ENCODE results near the gene CD96.
"Not testable (repeated sequence)": the region's sequence is repeated elsewhere in the genome, so short reads cannot be mapped to it uniquely, and the experiment has no call there.

Gene CD96

DNA sequence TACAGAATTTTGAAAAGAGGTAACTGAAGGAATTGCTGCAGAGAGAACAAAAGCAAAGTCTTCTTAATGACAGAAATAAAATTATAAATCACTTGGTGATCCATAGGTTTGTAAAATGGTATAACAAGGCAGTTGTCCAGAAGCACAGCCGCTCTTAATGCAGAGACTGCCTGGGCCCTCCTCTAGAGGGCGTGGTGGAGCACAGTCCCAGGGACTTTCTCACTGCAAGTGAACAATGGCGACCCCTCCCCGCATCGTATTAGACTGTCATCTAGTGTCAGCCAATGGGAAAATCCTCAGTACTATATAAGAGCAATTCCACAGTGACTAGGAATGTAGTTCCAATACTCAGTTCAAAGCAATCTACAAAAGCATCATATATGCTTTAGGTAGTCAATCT lies 79.5 kb downstream of the CD96 start:
- no peak for DNase-seq (ENCODE audit: low spot score)

GRCh38 chr3:111627092-111627491 lies 85.1 kb downstream of the CD96 start:
- no peak for DNase-seq (ENCODE audit: low spot score)

DNA sequence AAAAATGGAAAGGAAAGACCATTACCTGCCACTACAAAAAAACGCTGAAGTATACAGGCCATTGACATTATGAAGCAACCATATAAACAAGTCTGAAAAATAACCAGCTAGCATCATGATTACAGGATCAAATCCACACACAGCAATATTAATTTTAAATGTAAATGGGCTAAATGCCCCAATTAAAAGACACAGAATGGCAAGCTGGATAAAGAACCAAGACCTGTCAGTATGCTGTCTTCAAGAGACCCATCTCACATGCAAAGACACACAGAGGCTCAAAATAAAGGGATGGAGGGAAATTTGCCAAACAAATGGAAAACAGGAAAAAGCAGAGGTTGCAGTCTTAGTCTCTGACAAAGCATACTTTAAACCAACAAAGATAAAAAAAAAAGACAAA lies 87.0 kb downstream of the CD96 start:
- DNase-seq (ENCODE audit: low spot score) = not testable (repeated sequence)

- DNase-seq (ENCODE audit: low spot score) = not testable (repeated sequence)
Observed at GRCh38 chr3:111630638-111631037, 88.6 kb downstream of the CD96 start.

DNA sequence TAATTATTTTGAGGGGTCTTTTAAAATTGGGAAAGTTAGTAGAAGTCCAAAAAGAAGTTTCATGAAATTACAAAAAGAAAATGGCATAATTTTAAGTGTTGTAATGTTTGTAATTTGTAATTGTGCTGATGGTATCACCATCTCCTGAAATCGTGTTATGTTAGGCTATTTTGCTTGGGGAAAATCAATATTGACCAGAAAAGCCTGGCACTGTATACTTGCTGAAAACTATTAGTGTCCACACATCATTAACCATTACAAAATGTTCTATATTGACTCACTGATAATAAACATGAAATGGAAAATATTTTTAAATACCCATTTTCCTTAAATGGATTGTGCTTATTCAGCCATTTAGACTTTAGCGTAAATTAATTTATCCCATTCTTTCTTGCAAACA lies 93.4 kb downstream of the CD96 start:
- DNase-seq (ENCODE audit: low spot score) = no peak

- DNase-seq (ENCODE audit: low spot score) = no peak
Observed at GRCh38 chr3:111636366-111636885, 94.4 kb downstream of the CD96 start.

- DNase-seq (ENCODE audit: low spot score) = no peak
Observed at GRCh38 chr3:111639316-111639715, 97.3 kb downstream of the CD96 start.

GRCh38 chr3:111648991-111649579 lies 107.1 kb downstream of the CD96 start:
- no peak for DNase-seq (ENCODE audit: low spot score)

- DNase-seq (ENCODE audit: low spot score) = no peak
Observed at GRCh38 chr3:111650378-111651275, 108.6 kb downstream of the CD96 start.

DNA sequence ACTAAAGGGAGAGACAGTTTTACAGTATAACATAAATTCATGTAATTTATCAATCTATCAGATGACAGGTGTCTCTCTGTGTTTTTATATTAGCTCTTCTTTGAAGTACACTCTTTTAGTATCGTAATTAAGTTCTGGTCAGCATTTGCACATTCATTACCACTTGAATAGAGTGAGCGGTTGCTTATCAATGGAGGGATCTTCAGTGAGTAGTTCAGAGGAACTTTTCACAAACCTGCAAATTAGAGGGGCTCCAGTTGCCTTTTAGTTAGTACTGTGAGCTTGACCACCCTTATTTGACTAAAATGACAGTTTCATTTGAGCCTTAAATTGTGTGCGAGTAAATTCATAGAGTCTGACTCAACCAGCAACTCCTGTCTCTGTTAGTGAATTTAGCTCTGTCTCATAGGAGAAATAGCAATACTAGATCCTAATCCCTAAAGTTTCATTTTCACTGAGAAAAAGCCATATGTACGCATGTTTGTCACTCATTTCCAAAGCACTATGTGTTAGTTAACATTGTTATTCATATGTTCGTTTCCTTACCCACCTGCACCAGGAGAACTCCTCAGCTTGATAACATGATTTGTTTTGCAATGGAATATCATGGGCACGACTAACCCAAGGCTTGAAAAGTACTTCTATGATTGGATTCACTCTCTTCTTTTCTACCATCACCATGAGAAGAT lies 110.6 kb downstream of the CD96 start:
- no peak for DNase-seq (ENCODE audit: low spot score)

- DNase-seq (ENCODE audit: low spot score) = no peak
Observed at GRCh38 chr3:111653766-111654165, 111.8 kb downstream of the CD96 start.

- no peak for DNase-seq (ENCODE audit: low spot score)
Observed at GRCh38 chr3:111662012-111662411, 120.0 kb downstream of the CD96 start.

DNA sequence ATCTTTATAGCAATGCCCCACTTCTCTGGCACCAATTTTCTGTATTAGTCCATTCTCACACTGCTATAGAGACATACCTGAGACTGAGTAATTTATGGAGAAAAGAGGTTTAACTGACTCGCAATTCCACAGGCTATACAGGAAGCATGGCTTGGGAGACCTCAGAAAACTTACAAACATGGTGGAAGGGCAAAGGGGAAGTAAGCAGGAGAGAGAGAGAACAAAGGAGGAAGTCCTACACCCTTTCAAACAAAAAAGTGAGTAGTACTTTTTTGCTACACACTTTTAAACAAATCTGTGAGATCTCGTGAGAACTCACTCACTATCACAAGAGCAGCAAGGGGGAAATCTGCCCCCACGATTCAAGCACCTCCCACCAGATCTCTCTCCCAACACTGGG lies 120.9 kb downstream of the CD96 start:
- no peak for DNase-seq (ENCODE audit: low spot score)

DNA sequence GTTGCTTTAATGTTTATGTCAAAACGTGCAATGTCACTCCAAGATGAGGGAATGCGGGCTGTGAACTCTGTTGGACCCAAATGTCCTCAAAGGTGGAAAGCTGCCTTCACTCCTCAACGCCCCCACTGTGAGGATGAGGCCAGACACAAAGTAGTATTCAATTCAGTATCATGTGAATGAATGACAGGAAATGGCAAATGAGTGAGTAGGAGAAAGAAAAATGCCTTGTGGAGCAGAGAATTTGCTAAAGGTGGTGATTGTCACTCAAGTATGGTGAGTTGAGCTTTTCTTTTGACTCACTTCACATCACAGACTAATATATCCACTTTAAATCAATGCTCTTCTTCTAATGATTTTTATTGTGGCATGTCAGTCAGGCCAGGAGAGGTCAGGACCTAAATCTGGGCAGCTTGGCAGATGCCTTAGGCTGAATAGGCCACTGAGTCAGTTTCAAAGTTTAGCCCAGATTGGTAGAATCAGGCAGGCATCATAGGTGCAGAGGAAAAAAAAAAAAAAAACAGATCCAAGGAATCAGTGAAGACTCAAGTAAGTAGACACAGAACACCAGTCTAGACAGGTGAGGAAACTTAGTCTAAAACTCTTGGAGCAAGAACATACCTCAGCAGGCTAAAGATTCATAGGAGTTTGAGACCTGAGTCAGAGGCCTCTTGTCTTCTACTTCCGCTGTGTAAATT lies 124.2 kb downstream of the CD96 start:
- no peak for DNase-seq (ENCODE audit: low spot score)

GRCh38 chr3:111667170-111667569 lies 125.2 kb downstream of the CD96 start:
- no peak for DNase-seq (ENCODE audit: low spot score)

DNA sequence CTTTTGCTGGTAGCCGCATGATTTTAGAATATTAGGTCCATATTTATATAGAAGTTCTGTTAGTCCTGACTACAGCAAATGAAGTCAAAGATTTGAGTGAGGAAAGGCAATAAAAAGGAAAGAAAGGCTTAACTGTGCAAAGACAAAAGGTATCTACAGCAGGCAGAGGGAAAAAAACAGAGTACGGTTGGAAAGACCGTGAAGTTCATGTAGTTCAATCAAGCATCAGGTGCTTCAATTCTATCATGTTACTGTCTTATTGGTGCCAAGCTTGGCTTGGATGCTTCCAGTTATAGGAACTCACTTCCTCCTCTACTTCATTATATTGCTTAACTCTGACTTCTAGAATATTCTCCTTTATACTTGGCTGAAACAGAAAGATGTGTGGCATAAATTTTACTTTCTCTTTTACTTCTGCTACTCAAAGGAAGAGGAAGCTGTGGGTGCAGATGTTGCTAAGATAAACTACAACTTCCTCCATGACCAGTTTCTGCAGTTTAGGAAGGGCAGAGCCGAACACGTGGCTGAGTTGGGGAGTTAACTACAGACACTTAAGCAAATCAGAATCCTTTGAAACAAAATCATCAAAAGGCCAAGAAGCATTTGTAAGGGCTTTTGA lies 125.7 kb downstream of the CD96 start:
- no peak for DNase-seq (ENCODE audit: low spot score)

DNA sequence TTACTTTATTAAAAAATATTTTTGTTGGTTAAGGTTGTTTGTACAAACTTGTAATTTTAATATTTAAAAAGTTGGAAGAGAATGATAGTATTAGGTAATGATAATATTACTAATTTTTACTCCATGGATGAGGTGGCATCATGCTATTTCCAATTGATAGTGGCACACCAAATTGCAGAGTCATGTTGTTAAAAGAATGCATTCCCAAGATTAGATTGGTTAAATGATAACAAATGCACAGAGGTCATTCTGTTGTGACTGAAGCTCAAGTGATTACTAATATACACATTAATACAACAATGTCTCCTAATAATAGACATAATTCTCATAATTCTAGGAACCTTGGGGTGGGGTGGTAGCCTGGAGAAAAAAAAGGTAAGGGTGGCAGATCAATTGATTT lies 126.3 kb downstream of the CD96 start:
- no peak for DNase-seq (ENCODE audit: low spot score)

DNA sequence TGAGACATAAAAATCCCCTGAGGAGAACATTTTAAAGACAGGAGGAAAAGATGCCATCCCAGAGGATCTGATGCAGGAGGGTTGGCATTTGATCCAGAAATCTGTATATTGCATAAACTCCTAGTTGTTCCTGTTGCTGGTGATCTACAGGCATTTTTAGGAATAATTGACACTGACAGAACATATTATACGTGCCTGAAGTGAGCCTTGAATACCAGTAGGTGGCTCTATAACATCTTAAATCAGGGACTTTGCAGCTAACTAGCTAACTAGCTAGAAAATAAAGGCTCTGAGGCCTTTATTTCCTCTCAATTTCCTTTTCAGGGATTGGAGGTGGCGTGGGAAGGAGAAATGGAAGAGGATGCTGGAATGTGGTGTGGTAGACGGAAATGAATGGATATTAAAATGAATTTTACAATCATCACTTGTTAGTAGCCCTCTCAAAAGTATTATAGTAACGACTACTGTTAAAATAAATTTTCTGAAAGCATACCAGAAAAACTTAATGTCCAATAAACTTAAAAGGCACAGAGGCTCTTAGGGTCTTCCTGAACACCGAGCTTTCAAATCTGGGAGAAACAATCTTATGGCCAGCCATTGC lies 127.0 kb downstream of the CD96 start:
- peak; percentile 85 for DNase-seq (ENCODE audit: low spot score)

GRCh38 chr3:111669926-111670630 lies 128.1 kb downstream of the CD96 start:
- DNase-seq (ENCODE audit: low spot score) = peak; percentile 4

GRCh38 chr3:111672461-111672860 lies 130.5 kb downstream of the CD96 start:
- not testable (repeated sequence) for DNase-seq (ENCODE audit: low spot score)

DNA sequence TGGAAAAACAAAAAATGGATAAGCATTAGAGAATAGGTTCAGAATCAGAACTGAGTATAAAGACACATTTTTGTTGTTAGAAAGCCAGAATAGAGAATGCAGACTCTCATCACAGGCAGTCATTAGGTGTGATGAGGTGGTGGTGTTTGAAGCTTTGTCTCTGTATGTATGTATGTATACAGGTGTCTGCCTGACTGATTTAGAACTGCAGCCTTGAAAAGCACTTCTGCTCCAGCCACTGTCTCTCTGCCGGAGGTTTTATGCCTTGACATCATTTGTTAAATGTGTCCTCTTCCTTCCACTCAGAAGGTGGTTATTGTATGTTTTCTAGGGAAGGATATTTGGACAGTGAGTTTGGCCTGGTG lies 133.8 kb downstream of the CD96 start:
- DNase-seq (ENCODE audit: low spot score) = no peak

All from RKO (cell line).